GM19025 (cell line): ENCODE data around the gene CACTIN.
"Not testable (repeated sequence)": the region's sequence is repeated elsewhere in the genome, so short reads cannot be mapped to it uniquely, and the experiment has no call there.

Source experiments
- ATAC-seq: cut with Tn5 transposase; IDR thresholded peaks from one replicate; pipeline ENCODE4 v1.9.1; 2021; ENCODE audit warnings: mild to moderate bottlenecking, low read depth, moderate library complexity; ENCODE audit not compliant: unreplicated experiment

CACTIN gene

DNA sequence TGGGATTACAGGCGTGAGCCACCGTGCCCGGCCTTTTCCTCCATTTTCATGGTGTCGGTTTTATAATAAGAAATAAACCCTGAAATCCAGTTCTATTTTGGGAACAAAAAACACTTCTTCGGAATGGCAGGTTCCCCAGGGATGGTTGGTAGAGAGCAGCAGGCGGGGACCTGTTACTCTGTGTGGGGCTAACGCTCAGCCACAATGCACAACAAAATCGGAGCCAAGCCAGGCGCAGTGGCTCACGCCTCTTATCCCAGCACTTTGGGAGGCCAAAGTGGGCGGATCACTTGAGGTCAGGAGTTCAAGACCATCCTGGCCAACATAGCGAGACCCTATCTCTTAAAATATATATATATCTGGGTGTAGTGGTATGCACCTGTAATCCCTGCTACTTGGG, 25.6 kb downstream of the CACTIN start:
- no peak for ATAC-seq

DNA sequence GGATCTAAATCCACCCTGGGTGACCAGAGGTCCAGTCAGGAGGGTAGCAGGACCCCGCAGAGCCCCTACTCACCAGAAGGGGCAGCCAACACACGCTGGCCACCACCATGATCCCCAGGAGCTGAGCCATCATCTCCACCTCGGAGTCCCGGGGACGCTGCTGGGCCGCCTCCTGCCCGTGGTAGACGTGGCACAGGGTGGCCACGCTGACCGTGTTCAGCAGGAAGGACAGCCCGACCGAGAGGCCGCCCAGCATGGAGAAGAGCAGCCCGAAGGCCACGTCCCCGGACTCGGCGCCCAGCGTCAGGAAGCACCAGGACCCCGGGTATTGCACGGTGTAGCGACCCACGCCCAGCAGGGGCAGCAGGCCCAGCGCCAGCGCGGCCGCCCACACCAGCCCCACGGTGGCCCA, 26.8 kb downstream of the CACTIN start:
- ATAC-seq: no peak

GRCh38 chr19:3595521-3596061, 31.0 kb downstream of the CACTIN start:
- no peak for ATAC-seq

- no peak for ATAC-seq
Observed at GRCh38 chr19:3593156-3593555, 33.4 kb downstream of the CACTIN start.

DNA sequence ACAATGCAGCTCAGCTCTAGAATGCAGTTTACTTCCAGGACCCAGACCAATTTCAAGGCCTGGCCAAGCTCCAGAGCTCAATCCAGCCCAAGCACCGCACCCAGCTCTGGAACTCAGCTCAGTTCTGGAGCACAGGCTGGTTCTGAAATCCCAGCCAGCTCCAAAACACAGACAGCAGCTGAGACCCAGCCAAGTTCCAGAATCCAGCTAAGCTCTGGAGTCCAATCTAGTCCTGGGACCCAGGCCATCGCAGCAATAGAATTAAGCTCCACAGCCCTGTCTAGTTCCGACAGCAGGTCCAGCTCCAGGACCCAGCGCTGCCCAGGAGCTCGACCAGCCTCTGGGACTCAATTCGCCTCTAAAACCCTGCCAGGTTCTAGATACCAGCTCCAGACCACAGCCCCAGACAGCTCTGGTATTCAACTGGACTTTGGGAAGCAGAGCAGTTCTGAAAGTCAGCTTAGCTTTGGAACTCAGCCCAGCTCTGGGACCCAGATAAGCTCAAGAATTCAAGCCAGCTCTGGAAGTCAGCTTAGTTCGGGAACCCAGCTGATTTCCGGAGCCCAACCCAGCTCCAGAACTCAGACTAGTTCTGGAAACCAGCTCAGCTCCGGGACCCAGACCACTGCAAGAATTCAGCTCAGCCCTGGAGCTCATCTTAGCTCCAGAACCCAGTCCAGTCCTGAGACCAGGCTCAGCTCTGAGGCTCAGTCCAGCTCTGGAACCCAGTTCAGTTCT, 34.5 kb downstream of the CACTIN start:
- ATAC-seq: no peak

DNA sequence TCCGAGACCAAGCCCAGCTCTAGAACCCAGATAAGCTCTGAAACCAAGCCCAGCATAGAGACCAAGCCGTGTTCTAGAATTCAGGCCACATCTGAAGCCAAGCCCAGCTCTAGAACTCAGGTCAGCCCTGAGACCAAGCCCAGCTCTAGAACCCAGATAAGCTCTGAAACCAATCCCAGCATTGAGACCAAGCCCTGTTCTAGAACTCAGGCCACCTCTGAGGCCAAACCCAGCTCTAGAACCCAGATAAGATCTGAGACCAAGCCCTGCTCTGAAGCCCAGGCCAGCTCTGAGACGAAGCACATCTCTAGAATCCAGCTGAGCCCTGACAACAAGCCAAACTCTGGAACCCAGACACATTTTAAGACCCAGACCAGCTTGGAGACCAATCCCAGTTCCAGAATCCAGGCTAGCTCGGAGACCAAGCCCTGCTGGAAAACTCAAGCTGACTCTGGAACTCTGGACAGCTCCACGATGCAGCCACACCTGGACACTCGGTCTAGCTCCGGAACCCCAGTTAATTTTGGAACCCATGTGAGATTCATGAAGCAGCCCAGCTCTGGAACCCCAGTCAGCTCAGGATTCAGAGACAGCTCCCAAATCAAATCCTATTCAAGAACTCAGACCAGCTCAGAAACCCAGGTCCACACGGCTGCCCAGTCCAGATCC, 35.5 kb downstream of the CACTIN start:
- no peak for ATAC-seq

- no peak for ATAC-seq
Observed at GRCh38 chr19:3589949-3590348, 36.6 kb downstream of the CACTIN start.

DNA sequence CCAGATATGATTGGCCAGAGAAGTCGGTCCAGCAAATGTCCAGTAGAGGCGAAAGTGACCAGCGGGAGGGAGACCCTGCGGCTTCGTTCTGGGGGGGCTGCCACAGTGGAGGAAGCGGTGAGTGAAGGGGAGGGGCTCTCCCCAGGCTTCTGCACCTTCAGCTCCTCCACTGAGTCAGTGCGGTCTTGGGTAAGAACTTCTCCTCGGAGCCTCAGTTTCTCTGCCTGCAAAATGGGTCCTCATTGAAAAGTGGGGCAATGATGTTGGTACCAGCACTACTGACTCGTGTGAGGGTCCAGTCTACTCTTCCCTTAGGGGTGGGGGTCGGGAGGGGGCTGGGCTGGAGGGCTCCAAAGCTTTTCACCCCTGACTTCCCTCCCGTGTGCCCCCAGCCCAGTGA, 37.2 kb downstream of the CACTIN start:
- no peak for ATAC-seq

GRCh38 chr19:3586707-3587346, 39.8 kb downstream of the CACTIN start:
- ATAC-seq: no peak

DNA sequence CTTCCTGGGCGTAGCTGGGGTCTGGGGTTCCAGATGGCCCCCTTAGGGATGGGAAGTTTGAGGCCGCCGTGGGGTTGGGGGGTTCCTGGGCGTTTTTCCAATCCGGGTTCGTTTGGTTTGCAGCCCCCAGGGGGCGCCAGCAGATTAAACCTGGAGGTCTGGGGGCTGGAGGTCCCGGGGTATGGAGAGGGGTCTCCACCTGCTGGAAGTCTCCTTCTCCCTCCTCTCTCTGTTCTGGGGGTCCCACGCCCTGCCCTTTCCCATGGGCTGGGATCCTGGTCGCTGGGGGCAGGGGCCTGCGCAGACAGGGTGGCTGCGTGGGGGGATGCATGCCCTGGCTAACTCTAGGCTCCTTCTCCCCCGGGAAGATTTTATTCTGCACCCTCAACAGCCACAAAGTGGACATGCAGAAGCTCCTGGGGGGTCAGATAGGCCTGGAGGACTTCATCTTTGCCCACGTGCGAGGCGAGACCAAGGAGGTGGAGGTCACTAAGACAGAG, 40.4 kb downstream of the CACTIN start:
- no peak for ATAC-seq

DNA sequence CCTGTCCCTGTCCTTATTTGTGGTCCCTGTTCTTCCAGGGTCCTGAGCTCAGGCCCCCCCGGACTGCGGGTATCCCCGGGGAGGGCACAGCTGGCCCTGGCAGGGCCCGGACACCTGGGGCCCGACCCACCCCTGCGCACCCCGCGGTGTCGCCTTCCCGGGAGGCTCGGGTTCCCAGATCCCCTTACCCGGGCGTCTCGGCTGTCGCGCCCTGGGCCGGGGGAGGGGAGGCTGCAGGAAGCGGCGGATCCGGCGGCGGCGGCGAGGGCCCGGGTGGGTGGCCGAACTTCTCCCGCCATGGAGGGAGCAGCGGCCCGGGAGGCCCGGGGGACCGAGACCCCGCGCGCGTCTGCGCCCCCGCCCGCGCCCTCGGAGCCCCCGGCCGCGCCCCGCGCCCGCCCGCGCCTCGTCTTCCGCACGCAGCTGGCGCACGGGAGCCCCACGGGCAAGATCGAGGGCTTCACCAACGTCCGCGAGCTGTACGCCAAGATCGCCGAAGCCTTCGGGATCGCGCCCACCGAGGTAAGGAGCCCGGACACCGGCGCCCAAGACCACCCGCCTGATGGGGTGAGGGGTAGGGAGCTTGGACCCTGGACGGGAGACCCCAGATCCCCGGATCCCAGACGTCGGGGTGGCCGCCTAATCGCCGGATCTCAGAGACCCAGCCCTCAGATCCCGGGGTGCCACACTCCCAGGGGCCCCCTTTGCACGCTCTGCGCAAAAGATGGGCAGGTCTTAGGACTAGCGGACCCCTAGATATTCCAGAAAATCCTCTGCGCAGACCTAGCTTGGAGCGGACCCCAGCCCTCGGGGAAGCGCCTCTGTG, 41.1 kb downstream of the CACTIN start, which contains the start of gene GIPC3:
Gene GIPC3, plus strand, starts transcription at position 178 of the 826 bp plus-strand sequence. Its CDS starts 120 bp downstream, at position 298.
- ATAC-seq: no peak

GRCh38 chr19:3584036-3584802, 42.4 kb downstream of the CACTIN start:
- not testable (repeated sequence) for ATAC-seq

GRCh38 chr19:3581792-3582191, 44.8 kb downstream of the CACTIN start:
- ATAC-seq: not testable (repeated sequence)

GRCh38 chr19:3580156-3580934, 46.2 kb downstream of the CACTIN start:
- no peak for ATAC-seq

GRCh38 chr19:3578390-3578789, 48.2 kb downstream of the CACTIN start:
- no peak for ATAC-seq

- no peak for ATAC-seq
Observed at GRCh38 chr19:3577723-3578344, 48.8 kb downstream of the CACTIN start.

- ATAC-seq: no peak
Observed at GRCh38 chr19:3576696-3577443, 49.7 kb downstream of the CACTIN start.
